Nephron progenitor cell (in vitro differentiated cells): ENCODE results near the gene RAB31.

ENCODE experiments used
- DNase-seq: peaks from one replicate; pipeline ENCODE4 v3.0.0; 2021
- H3K27ac Mint-ChIP-seq: 2 replicates; pipeline ENCODE4 v1.8.0; 2021; ENCODE audit warnings: mild to moderate bottlenecking, moderate library complexity, mixed read lengths
- H3K27me3 Mint-ChIP-seq: 2 replicates; pipeline ENCODE4 v1.8.0; 2021; ENCODE audit warnings: mild to moderate bottlenecking, low read depth, mixed read lengths; ENCODE audit not compliant: poor library complexity
- H3K36me3 Mint-ChIP-seq: 2 replicates; pipeline ENCODE4 v1.8.0; 2021; ENCODE audit warnings: low read depth, mixed read lengths
- H3K4me1 Mint-ChIP-seq: 2 replicates; pipeline ENCODE4 v1.8.0; 2021; ENCODE audit warnings: mixed read lengths
- H3K4me3 Mint-ChIP-seq: 2 replicates; pipeline ENCODE4 v1.8.0; 2021; ENCODE audit warnings: mild to moderate bottlenecking, moderate library complexity, mixed read lengths
- H3K9me3 Mint-ChIP-seq: 2 replicates; pipeline ENCODE4 v1.8.0; 2021; ENCODE audit warnings: mild to moderate bottlenecking, moderate library complexity, mixed read lengths
- TF ChIP-seq, protein P1 (sequence below): fragments of 200-600 bp; sonication (generic); IDR thresholded peaks from 2 replicates; pipeline ENCODE4 v1.5.0; 2021; ENCODE audit warnings: antibody characterized with exemption

The RAB31 gene

GRCh38 chr18:9907867-9908266 is 199.8 kb downstream of the RAB31 start:
- no peaks in the 10 kb centered on the region for H3K9me3 Mint-ChIP-seq
- H3K27ac Mint-ChIP-seq: no peak overlapping the region
- no peak for DNase-seq
- H3K36me3 Mint-ChIP-seq: no peaks in the 10 kb centered on the region
- no peak overlapping the region for H3K4me3 Mint-ChIP-seq
- peaks cover 18% of the 10 kb centered on the region for H3K4me1 Mint-ChIP-seq
- peaks cover 15% of the 10 kb centered on the region for H3K27me3 Mint-ChIP-seq
- TF ChIP-seq, protein P1, sequence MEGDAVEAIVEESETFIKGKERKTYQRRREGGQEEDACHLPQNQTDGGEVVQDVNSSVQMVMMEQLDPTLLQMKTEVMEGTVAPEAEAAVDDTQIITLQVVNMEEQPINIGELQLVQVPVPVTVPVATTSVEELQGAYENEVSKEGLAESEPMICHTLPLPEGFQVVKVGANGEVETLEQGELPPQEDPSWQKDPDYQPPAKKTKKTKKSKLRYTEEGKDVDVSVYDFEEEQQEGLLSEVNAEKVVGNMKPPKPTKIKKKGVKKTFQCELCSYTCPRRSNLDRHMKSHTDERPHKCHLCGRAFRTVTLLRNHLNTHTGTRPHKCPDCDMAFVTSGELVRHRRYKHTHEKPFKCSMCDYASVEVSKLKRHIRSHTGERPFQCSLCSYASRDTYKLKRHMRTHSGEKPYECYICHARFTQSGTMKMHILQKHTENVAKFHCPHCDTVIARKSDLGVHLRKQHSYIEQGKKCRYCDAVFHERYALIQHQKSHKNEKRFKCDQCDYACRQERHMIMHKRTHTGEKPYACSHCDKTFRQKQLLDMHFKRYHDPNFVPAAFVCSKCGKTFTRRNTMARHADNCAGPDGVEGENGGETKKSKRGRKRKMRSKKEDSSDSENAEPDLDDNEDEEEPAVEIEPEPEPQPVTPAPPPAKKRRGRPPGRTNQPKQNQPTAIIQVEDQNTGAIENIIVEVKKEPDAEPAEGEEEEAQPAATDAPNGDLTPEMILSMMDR: no peak

- H3K27ac Mint-ChIP-seq: no peak overlapping the region
- H3K36me3 Mint-ChIP-seq: no peaks in the 10 kb centered on the region
- H3K4me3 Mint-ChIP-seq: no peak overlapping the region
- H3K9me3 Mint-ChIP-seq: no peaks in the 10 kb centered on the region
- peaks cover 11% of the 10 kb centered on the region for H3K27me3 Mint-ChIP-seq
- no peak for DNase-seq
- peaks cover 16% of the 10 kb centered on the region for H3K4me1 Mint-ChIP-seq
- TF ChIP-seq, protein P1: no peak
Observed at GRCh38 chr18:9910071-9910470, 202.0 kb downstream of the RAB31 start.

- H3K9me3 Mint-ChIP-seq: no peaks in the 10 kb centered on the region
- TF ChIP-seq, protein P1: no peak
- no peak overlapping the region for H3K27ac Mint-ChIP-seq
- H3K4me1 Mint-ChIP-seq: peaks cover 16% of the 10 kb centered on the region
- no peaks in the 10 kb centered on the region for H3K36me3 Mint-ChIP-seq
- H3K4me3 Mint-ChIP-seq: no peak overlapping the region
- peaks cover 11% of the 10 kb centered on the region for H3K27me3 Mint-ChIP-seq
- no peak for DNase-seq
Observed at GRCh38 chr18:9910661-9911060, 202.6 kb downstream of the RAB31 start.

- H3K36me3 Mint-ChIP-seq: no peaks in the 10 kb centered on the region
- H3K4me1 Mint-ChIP-seq: peaks cover 17% of the 10 kb centered on the region
- DNase-seq: no peak
- H3K4me3 Mint-ChIP-seq: no peak overlapping the region
- TF ChIP-seq, protein P1: no peak
- no peak overlapping the region for H3K27ac Mint-ChIP-seq
- H3K9me3 Mint-ChIP-seq: no peaks in the 10 kb centered on the region
- peaks cover 8% of the 10 kb centered on the region for H3K27me3 Mint-ChIP-seq
Observed at GRCh38 chr18:9911226-9911625, 203.1 kb downstream of the RAB31 start.
